ENCODE measurements around the gene CEP164.
"Not testable (repeated sequence)": the region's sequence is repeated elsewhere in the genome, so short reads cannot be mapped to it uniquely, and the experiment has no call there.

Gene CEP164

DNA sequence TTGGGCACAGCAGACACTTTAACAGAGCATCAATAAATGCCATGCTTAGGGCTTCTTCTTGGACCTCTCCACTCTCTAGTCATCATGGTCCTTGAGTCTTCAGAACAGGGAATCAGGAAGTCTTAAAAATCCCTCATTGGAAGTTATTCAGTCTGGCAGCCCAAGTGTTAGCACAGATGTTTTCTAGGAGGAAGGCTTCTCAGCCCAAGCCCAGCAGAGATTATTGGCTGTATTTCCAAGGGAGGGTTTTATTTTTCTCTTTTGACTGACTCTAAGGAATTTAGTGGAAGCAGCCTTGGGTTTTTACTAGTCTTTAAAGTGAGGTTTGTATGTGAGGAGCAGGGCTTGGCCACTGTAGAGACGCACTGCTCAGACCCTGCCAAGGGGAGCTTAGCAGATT lies 41.9 kb downstream of the CEP164 start:
- DNase-seq, result no peak

DNA sequence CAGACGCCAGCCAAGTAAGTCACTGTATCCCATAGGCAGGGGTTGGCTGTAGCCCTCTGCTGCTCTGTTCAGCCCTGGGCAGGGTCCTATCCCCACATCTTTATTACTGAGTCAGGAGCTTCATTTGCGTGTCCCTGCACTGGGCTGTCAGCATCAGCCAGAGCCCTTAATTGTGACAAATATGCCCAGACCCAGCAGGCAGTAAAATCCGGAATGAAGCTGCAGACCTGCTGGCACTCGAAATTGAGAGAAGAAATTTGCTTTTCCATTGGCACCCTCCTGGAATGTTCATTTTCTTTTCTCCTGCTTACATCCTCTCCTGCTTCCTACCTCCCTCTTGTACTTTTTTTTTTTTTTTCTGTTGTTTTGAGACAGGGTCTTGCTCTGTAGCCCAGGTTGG lies 43.8 kb downstream of the CEP164 start:
- no peak for DNase-seq

DNA sequence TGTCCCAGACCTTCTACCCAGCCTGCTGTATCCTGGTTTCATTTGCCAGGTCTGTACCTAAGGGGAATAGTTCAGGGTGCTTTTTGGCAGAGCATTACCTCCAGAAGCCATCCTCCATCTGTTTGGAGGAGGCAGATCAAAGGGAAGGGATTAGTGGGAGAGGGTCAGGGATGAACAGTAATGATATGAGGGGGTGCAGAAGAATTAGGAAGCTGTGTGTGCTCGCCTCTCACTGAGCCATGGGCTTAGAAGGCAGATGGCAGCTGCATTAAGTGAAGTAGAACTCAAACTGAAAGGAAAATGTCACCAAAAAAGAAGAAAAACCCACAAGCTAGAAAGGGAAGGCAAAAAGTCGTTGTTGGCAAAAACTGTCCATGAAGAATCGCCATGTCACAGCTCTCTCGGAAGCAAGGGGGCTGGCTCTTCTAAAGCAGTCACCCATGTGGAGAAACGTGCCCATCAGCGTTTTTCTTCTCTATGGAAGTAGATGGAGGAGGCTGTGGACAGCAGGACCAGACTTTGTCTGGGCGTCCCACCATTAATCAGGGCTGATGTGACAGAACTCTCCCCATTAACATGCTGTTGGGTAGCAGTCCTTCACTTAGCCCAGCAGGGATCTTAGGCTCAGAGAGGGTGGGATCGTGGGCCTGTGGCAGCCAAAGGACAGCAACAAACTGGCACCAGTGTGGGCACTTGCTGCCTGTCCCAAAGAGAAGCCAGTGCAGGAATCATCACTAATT lies 46.8 kb downstream of the CEP164 start:
- DNase-seq, result no peak

DNA sequence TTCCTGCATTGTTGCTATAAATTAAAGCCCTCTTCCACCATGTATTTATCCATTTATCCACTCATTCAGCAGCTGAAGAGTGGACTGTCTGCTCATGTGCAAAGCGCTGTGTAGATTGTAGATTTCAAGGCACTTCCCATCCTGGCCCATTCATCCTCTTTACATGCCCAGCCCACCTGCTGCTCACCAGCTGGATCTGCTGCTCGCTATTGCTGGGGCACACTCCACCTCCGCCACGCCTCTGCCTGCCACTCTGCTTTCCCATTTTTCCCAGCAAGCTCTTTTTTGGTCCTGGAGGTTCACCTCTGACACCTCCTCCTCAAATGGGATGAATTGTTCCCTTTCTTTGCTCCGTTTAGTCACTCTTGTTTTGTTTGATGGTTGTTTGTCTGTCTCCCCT lies 48.3 kb downstream of the CEP164 start:
- no peak for DNase-seq

DNA sequence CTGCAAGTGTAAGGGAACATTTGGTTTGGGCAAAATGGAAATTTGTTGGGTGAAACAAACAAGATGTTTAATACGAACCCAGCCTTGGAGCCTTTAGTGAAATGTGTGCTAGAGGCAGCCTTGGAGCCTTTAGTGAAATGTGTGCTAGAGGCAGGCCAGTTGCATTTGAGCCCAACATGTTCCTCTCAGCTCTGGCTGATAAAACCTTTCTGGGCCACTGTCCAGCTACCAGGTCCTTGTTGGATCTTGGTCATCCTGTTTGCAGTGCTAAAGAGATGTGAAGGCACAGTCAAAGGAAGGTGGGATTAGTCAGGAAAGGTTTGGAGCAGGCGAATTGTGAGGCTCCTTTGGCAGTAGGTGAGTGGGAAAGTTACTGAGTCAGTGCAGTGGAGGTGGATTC lies 48.9 kb downstream of the CEP164 start:
- DNase-seq, result no peak

DNA sequence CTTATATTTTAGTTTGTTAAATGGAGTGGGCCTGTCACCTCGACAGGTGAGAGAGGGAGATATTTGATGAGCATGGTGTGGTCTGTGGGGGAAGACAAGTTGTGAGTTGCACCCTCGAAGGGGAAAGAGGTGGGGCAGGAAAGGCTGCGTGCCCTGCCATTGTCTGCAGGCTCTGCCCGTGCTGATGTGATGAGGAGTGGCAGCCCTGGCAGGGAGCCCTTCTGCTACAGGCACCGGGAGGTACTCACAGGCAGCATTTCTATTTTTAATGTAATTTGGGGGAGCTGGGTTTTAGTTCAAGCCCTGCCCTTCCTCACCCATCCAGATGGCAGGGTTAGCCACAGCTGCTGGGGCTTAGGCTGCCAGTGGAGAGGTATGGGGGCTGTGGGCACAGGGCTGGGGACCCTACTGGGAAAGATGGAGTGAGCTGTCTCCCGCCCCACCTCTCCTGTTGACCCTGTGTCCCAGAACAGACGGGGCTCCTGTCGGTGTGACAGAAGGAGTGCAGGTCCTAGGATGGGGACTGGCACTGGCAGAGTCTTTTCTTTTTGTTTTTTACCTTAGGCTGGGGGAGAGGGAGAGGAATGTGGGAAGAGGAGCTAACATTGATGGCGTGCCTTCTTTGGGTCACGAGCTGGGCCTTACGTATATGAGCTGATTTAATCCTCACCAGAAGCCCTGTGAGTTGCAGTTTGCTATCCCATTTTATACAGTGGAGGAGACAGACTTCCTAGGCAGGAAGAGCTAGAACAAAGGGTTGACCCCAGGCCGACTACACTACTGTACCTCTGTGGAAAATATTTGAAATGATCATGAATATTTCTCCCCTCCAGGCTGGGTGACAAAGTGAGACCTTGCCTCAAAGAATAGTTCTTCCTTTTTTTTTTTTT lies 51.6 kb downstream of the CEP164 start:
- DNase-seq, result no peak

DNA sequence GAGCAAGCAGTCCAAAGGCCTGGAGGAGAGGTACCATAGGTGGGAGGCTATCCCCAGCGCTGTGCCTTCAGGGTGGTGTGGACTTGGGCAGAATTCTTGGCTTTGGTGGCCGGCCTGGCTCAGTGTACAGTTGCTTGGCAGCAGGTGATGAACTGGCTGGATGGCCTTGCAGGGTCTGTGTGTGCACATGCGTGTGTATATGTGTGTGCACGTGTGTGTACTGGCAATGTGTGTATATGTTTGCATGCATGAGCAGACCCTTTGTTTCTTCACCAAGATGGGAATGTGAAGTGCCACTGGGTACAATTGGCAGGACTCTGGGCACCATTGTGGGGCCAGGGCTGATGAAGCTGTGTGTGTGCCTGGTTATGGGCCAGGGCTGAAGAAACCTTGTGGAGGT lies 53.0 kb downstream of the CEP164 start:
- DNase-seq, result no peak

DNA sequence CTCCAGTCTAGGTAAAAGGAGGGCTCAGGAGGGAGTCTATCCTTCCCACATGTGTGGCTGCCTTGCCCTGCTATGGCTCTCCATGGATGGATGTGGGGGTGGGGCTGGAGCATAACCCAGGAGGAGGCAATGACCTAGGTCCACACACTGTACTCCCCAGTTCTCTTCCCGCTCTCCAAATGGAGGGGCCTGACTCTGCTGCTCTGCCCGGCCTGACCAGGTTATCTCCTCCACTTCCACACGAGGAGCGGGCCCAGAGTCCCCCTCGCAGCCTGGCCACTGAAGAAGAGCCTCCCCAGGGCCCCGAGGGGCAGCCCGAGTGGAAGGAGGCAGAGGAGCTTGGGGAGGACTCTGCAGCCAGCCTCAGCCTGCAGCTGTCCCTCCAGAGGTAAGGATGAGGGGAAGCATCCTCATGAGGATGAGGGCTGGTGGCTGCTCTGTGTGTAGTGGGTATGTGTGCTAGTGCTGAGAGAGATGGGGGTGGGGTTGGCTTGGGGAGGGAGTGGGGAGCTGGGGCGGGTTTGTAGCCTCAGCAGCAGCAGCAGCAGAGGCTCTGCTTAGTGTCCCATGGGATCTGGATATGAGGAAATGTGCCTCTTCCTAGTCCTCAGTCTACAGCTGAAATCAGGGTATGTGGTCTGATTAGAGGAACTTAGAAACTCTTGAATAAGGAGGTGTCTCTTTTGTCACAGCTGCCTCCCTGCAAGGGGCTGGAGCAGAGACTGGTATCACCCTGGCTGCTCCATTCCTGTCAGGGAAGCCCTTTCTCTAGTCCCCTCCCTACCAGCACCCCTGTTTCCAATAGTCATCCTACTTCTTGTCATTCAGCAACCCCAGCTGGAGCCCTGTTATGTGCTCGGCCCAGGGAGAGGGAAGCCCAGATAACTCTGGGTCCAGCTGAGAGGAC lies 54.1 kb downstream of the CEP164 start:
- DNase-seq, result no peak

DNA sequence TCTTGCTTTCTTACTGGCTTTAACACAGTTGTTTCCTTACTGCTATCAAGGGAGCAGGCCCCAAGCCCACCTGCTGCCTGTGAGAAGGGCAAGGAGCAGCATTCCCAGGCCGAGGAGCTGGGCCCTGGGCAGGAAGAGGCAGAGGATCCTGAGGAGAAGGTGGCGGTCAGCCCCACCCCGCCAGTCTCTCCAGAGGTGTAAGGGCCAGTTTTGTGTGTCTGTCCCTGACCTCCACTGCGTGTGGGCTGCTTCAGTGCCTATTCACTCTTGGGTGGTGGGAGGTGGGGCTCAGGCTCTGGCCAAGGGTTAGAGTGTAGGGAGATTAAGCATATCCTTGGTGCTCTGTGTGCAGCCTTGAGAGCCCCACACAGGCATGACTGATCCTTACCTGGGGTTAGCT lies 55.1 kb downstream of the CEP164 start:
- DNase-seq, result no peak

DNA sequence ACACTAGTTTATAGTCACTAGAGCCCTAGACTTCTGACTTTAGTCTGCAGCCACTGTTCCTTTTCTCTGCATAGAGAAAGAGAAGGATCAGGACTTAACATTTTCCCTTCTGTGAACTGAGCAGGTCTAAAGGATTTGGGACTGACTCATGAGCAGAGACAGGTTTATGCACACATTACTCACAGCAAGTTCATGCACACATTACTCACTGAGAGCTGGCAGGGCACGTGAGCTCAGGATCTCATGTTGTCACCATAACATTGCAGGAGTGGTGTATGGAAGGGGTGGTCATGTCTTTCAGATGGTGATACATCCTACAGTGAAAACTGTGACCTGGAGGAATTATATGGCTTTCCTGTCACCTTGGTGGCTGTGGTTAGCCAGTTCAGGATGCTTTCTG lies 56.4 kb downstream of the CEP164 start:
- DNase-seq, result no peak

DNA sequence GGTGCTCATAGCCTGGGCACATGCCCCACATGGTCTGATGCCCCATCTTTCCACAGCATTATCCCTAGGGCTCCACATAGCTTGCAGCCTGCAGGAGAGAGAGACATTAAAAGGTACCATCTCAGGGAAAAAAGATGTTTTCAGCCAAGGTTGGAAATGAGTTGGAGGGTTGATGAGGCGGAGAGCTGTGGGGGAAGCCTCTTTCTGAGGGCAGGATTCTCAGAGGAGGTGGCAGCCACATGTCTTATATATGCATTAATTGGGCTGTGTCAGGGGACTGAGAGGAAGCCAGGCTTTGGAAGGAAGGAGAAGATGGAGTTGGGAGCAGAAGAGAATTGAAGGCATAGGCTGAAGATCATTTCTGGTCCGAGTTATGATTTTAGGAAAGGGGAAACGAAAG lies 57.8 kb downstream of the CEP164 start:
- no peak for DNase-seq

DNA sequence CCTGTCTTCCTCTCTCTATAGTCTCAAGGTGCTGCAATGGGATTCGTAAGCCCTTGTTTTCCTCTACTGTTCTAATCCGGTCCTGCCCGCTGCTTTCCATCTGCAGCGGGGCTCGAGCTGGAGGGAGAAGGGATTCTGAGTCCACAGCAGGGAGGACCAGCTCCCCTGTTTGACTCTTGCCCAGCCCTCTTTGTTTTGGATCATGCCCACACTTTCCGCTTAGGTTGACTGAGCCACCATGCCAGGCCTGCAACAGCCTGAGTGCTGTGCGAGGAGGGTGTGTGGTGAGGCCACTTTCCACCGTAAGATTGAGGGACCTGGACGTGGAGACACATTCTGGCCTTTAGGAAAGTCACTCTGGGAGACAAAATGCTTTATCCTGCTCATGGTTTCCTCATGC lies 58.3 kb downstream of the CEP164 start:
- DNase-seq, result no peak

DNA sequence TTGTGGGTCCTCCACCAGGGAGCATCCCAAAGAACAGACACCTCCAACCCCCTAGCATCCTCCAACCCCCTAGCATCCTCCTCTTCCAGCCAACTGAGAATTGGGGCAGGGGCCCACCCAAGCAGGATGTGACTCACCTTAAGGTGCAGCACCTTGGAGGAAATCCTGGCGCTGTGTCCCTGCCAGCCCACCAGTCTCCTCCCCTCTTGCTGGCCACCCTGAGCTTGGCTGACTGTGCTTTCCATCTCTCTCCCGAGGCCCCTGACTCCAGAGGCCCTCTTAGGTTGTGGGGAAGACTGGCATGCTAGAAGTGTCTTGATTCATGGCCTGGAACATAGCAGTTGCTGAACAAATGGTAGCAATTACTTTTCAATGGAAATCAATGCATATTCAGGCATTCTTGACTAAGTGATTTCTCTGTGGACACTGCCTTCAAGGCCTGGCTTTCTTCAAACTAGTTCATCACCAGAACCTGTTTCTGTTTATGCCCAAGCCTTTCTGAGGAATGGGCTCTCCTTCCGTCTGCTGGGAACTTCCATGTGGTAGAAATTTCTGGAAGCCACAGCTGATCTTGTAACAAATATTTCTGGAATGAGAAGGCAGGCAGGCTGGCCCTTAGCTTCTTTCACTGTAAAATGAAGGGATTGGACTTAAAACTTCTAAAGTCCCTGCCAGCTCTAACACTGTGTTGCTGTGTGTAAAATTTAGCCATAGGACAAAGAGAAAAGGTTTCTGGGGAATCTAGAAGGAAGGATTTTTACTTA lies 60.5 kb downstream of the CEP164 start:
- DNase-seq, result no peak

DNA sequence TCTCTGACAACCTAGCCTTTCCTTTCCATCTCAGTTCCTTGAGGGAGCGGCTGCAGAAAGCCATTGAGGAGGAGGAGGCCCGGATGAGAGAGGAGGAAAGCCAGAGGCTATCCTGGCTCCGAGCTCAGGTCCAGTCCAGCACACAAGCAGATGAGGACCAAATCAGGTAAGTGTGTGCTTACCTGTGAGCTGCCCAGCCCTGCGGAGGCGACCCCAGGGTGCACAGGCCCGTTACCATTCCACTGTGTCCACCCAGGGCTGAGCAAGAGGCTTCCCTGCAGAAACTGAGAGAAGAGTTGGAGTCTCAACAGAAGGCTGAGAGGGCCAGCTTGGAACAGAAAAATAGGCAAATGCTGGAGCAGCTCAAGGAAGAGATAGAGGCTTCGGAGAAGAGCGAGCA lies 63.1 kb downstream of the CEP164 start:
- DNase-seq, result no peak

DNA sequence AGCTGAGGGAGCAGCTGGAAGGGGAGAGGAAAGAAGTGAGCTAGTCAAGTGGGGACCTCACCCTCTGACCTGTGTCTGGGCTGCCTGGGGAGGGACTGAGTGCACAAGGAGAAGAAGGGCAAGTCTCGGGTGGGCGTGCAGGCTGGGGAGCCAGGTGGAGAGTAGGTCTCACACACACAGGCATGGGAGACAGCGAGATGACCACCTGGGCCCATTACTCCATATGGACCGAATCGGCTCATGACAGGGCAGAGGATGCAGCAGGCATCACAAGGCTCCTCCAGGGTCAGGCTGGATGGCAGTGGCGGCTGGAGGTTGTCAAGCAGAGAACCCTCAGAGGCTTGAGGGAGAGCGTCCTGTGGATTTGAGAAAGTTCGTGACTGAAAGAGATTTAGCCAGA lies 63.5 kb downstream of the CEP164 start:
- DNase-seq, result no peak

DNA sequence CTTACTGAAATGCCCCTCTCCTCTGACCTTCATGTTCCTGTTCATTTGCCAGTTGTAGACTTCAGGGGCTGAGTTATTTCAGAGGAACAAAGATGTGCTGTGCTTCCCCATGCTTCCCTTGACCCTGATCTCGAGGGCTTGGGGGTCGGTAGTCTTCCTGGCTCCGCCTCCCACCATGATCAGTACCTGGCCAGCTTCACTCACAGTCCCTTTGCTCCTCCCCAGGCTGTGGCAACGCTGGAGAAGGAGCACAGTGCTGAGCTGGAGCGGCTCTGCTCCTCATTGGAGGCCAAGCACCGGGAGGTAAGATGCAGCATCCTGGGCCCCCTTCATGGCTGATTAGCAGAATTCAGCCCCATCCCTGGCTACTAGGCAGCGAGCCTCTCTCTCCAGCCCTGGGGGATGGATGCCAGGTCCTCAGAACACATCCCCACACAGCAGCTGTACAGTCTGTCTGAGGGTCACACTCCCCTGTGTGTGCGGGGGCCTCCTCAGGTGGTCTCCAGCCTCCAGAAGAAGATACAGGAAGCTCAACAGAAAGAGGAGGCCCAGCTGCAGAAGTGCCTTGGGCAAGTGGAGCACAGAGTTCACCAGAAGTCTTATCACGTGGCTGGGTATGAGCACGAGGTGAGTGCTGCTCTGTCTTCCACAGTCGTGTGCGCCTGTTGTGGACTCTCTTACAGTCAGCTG lies 64.5 kb downstream of the CEP164 start:
- DNase-seq, result no peak

DNA sequence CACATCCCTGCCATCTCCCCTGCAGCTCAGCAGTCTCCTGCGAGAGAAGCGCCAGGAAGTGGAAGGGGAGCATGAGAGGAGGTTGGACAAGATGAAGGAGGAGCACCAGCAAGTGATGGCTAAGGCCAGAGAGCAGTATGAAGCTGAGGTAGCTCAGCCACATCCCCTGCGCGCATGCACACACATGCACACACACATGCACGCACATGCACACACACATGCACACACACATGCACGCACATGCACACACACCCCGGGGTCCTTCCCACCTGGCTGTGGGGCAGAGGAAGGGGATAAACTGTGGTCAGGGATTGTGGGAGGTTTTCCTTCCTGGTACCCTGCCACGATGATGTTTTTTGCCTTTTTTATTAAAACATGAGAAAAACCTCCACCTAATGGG lies 65.3 kb downstream of the CEP164 start:
- no peak for DNase-seq

DNA sequence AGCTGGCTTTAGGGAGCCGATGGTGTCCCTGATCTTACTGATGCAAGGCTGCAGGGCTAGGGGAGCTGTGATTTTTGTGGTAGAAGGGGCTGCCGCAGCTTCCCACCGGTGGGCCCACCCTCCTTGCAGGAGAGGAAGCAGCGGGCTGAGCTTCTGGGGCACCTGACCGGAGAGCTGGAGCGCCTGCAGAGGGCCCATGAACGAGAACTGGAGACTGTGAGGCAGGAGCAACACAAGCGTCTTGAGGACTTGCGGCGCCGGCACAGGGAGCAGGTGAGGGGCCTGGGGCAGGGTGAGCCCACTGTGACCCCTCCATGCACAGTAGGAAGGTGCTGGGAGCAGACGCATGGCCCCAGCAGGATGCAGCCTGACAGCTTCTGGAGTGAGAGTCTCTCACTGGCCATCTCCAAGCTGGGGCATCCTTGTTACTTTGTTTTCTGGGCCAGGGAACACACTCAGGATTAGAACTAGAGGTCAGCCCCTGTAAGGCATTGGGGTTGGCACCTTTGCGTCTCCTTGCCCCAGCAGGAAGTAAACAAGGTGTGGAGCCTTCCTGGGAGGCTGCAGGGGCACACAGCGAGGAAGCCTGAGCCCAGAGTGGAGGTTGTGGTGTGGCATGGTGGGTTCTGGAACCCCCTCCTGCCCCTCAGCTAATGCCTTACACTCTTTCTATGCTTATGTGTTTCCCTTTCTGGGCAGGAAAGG lies 66.7 kb downstream of the CEP164 start:
- no peak for DNase-seq

DNA sequence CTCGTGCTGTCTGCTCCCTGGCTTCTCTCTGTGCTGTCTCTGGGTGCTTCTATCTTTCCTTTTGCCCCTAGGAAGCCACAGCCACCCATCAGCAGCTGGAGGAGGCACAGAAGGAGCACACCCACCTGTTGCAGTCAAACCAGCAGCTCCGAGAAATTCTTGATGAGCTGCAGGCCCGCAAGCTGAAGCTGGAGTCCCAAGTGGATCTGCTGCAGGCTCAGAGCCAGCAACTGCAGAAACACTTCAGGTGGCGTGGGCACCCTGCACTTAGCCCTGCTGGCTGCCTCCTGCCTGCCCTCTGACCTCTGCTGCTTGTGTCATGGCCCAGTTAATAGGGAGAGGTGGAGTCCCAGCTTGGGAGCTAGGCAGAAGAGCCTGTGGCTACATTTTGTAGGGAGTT lies 67.8 kb downstream of the CEP164 start:
- DNase-seq, result no peak

DNA sequence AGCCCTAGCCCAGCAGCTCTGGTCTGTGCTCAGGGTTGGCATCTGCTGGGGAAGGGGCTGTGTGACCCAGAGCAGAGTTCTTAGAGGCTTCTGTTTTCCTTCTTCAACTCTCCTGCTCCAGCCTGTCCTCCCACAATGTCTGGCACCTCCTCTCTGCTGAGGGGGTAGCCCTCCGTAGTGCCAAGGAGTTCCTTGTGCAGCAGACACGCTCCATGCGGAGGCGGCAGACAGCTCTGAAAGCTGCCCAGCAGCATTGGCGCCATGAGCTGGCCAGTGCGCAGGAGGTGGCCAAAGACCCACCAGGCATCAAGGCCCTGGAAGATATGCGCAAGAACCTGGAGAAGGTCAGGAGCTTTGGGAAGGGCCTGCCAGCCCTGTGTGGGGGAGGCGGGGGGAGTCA lies 69.3 kb downstream of the CEP164 start:
- DNase-seq, result no peak

DNA sequence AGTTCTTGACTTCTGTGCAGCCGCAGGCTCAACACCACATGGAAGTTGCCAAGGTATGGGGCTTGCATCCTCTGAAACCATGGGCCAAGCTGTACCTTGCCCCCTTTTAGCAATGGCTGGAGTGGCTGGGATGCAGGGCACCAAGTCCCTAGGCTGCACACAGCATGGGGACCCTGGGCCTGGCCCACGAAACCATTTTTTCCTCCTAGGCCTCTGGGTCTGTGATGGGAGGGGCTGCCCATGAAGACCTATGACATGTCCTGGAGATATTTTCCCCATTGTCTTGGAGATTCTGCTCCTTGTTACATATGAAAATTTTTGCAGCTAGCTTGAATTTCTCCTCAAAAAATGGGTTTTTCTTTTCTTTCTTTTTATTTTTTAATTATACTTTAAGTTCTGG lies 71.0 kb downstream of the CEP164 start:
- DNase-seq, result not testable (repeated sequence)
